GM21528 (cell line): ENCODE measurements around the gene EGFLAM.
"Not testable (repeated sequence)": the region's sequence is repeated elsewhere in the genome, so short reads cannot be mapped to it uniquely, and the experiment has no call there.

Experiments used
- ATAC-seq: cut with Tn5 transposase; IDR thresholded peaks from one replicate; pipeline ENCODE4 v1.9.1; 2021; ENCODE audit warnings: mild to moderate bottlenecking, moderate library complexity; ENCODE audit not compliant: unreplicated experiment, low FRiP score

EGFLAM gene

DNA sequence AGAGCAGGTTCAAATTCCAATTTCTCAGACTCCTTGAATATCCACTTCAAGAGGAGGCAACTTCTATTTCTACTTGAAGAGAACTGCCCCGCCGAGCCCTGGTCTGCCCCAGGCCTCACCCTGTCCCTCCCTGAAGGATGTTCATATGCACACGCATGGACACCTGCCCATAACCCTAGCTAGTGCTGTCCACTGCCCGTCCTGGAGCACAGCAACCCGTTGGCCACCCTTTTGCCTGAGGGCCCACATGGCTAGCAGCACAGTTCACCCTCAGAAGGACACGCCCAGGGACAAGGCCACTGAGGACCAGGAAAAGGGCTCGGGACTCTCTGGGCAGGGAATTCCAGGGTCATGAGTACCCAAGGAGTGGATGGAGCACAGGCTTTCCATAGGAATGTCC, 63.6 kb downstream of the EGFLAM start:
- ATAC-seq: no peak

GRCh38 chr5:38323645-38324295, 65.4 kb downstream of the EGFLAM start:
- no peak for ATAC-seq

DNA sequence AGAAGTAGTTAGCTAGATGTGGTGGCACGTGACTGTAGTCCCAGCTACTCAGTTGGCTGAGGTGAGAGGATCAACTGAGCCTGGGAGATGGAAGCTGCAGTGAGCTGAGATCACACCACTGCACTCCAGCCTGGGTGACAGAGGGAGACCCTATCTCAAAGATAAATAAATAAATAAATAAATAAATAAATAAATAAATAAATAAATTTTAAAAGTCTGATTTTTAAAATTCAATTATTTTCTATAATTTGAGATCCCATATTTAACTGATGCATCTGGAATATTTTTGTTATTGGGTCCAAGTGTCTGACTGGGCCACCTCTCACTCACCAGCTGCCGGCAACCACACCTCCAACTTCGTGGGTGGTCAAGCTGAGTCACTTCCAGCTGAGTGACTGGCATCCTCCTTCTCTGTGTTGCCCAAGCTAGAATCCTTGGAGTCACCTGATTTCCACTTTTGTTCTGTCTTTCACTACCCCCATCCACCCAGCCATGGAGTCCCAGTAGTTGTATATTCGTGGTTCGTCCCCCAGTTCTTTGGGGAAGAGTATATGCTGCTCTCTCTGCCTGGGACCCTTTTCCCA, 70.9 kb downstream of the EGFLAM start:
- no peak for ATAC-seq

- ATAC-seq: no peak
Measured at GRCh38 chr5:38330207-38330606, 71.8 kb downstream of the EGFLAM start.

GRCh38 chr5:38331831-38332230, 73.5 kb downstream of the EGFLAM start:
- ATAC-seq: no peak

DNA sequence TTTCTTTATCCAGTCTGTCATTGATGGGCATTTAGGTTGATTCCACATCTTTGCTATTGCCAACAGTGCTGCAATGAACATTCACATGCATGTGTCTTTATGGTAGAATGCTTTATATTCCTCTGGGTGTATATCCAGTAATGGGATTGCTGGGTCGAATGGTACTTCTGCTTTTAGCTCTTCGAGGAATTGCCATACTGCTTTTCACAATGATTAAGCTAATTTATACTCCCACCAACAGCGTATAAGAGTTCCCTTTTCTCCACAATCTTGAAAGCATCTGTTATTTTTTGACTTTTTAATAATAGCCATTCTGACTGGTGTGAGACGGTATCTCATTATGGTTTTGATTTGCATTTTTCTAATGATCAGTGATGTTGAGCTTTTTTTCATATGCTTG, 74.8 kb downstream of the EGFLAM start:
- ATAC-seq: not testable (repeated sequence)

GRCh38 chr5:38338455-38338854, 80.1 kb downstream of the EGFLAM start:
- ATAC-seq: no peak

GRCh38 chr5:38339446-38339845, 81.1 kb downstream of the EGFLAM start:
- no peak for ATAC-seq

- no peak for ATAC-seq
Measured at GRCh38 chr5:38341056-38341455, 82.7 kb downstream of the EGFLAM start.

- ATAC-seq: no peak
Measured at GRCh38 chr5:38341641-38342040, 83.3 kb downstream of the EGFLAM start.

GRCh38 chr5:38342261-38342660, 83.9 kb downstream of the EGFLAM start:
- no peak for ATAC-seq

DNA sequence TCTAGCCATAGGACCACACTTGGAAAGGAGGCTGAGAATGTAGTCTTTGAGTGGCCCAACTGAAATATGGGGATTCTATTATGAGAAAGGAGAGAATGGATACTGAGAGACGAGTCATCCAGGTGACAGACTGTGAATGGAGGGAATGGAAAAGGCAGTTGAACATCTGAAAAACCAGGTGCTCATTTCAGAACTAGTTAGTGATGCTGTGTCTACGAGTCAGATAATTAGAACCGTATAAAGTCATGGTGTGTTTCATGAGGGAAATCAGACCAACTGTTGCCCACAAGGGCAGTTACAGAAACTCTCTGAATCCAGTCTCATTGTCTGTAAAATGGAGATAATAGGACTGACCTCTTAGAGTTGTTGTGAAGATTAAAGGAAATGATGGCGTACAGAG, 86.5 kb downstream of the EGFLAM start:
- ATAC-seq: no peak

DNA sequence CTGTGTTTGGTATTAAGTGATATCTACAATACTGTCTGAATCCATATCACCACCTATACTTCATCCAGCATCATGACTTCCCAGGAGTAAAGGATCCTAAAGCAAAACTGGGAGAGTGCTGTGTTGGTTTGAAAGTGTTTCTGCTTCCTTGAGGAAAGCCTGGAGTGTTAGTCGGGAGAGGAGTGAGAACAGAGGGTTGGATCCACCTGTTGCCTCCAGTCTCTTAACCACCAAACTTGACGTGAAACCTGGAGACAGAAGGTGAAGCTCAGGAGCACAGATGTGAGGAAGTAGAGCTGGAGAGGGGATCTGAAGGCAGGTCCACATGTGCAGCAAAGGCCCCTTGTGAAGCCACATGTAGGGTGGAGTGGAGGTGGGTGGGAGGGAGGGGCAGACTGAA, 88.2 kb downstream of the EGFLAM start:
- ATAC-seq: no peak

DNA sequence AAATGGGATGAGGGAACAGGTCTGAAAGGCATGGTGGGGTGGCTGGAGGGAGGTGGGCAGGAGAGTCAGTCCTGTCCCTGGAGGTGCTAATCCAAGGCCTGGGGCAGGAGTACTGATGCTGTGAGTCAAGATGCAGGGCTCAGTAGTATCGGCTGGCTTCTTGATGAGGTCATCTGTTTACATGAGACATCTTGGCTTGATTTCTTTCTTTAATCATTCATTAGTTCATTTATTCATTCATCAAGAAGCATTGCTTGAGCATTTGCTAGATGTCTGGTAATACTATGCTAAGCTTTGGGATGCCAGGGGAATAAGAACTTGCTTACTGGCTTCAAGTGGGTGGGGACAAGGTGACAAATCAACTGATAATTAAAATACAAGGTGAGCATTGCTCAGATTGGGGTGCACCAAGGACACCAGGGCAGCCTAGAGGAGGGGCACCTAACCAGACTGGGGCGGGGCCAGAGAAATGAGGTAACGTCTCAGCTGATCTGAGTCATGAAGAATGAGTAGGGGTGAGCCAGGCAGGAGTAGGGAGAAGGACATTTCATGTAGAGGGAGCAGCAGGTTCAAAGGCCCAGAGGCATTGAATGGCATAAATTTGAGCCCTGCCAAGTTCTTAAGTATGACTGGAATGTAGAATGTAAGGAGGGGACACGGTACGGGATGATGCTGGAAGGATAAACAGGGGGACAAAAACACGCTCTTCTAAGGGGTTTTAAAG, 88.8 kb downstream of the EGFLAM start:
- ATAC-seq: no peak

- no peak for ATAC-seq
Measured at GRCh38 chr5:38347896-38348295, 89.5 kb downstream of the EGFLAM start.

DNA sequence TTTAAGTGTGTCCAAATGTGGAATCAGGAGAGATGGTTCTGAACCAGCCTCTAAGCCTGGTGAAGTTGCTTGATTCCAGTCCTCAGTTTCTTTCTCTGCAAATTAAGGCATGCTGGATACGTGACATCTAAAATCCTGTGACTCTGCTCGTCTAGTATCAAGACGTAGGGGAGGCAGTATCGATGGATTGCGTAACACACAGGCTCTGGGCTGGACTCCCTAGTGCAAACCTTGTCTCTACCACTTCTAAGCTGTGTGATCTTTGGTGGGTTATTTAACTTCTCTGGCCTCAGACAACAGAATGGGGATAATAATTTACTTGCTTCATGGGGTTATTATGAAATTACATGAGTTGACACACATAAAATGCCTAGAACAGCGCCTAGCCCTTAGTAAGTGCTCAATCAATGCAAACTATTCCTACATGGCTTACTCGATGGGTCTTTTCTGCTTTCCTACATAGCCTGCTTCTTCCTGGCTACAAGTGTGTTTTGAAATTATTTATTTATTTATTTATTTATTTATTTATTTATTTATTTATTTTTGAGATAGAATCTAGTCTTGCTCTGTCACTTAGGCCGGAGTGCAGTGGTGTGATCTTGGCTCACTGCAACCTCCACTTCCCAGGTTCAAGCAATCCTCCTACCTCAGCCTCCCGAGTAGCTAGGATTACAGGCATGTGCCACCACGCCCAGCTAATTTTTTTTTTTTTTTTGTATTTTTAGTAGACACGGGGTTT, 102.1 kb downstream of the EGFLAM start:
- ATAC-seq: no peak

DNA sequence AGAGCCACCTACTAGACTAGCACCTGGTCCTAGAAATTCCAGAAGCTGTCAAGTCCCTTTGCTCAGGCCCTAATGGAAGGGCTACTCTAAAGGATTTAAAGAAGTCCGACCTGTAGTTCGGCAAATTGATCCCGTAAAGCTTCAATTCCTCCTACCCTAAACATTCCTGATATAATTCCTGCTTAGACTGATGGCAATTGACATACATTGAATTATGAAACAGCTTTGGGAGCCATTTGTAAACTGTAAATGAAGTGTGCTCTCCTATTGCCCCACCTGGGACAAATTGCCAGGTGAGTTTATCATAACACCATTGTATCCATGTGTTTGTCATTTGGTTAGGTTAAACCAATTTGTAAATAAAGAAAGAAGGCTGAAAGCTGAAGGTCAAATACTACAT, 104.4 kb downstream of the EGFLAM start:
- no peak for ATAC-seq

- ATAC-seq: no peak
Measured at GRCh38 chr5:38364825-38365224, 106.5 kb downstream of the EGFLAM start.

DNA sequence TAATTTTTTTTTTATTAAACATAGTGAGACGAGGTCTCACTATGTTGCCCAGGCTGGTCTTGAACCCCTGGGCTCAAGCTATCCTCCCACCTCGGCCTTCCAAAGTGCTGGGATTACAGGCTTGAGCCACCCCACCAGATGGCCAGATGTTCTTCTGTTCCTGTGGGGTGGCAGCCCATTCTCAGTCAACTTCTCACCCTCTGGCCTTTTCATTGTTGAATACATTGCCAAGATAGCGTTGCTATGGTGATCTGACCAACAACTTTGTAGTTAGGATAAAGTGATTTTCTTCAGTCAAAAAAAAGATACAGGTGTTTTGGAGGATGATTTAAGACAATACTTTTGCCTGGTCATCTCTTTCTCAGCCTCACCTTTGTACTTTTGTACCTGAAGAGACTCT, 109.1 kb downstream of the EGFLAM start:
- ATAC-seq: no peak

- ATAC-seq: no peak
Measured at GRCh38 chr5:38367966-38368365, 109.6 kb downstream of the EGFLAM start.

DNA sequence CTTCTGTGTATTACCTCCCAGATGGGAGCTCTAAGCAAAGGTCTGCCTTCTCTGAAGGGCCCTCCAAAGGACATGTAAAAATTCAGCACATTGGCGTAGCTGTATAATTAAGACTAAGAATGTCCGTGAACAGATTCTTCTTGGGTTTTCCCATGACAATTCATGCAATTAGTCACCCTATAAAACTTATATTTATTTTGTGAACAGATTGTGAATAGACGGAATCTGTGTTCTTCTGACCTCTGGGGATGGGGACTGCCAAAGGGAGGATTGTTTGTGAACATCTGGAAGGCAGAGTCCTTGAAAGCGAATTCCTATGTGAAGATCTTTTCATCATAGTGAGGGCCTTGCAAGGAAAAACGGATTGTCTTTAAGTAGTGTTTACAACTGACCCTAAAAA, 111.3 kb downstream of the EGFLAM start:
- no peak for ATAC-seq
